GM19397 (cell line): Measurements from ENCODE around the gene FSTL4.

Experiments used
- ATAC-seq: cut with Tn5 transposase; IDR thresholded peaks from one replicate; pipeline ENCODE4 v1.9.1; 2021; ENCODE audit warnings: mild to moderate bottlenecking, moderate library complexity; ENCODE audit not compliant: unreplicated experiment

The FSTL4 gene

GRCh38 chr5:133483406-133484090 is 128.8 kb downstream of the FSTL4 start:
- no peak for ATAC-seq

GRCh38 chr5:133482028-133482427 is 130.3 kb downstream of the FSTL4 start:
- ATAC-seq: no peak

- ATAC-seq: no peak
Measured at GRCh38 chr5:133480866-133481265, 131.5 kb downstream of the FSTL4 start.

GRCh38 chr5:133480366-133480765 is 132.0 kb downstream of the FSTL4 start:
- no peak for ATAC-seq

DNA sequence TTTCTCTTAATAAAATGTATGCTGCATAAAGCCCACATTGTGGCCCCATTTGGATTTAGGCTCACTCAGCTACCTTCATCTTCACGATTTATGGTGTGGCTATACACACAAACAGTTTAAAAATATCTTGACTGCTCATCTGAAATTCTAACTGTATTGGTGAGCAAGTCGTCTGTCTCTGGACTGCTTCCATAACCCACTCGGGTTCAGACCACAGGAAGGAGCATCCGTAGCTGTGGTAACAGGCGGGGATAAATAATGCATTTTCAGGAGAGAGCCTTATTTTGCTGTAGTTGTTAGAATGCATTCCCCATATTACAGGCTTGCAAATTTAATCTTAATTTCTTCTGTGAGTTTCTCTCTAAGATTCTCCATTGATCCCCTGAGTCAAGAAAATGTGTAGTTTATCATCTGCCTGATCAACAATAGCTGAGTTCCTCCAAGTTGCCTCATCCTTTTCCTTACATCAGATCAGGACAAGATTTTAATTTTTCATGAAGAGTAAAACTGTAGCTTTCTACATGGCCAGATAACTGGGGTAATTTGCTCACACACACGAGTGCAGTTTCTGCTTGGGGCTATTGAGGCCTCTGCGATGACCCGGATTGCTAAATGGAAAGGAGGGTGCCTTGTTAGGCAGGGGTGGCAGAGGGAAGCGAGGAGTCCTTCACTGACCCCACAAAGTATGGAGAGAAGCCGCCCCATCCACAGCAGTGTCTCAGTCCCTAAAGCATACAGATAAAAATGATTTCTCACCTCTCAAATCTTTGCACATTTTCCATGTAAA is 133.9 kb downstream of the FSTL4 start:
- no peak for ATAC-seq

DNA sequence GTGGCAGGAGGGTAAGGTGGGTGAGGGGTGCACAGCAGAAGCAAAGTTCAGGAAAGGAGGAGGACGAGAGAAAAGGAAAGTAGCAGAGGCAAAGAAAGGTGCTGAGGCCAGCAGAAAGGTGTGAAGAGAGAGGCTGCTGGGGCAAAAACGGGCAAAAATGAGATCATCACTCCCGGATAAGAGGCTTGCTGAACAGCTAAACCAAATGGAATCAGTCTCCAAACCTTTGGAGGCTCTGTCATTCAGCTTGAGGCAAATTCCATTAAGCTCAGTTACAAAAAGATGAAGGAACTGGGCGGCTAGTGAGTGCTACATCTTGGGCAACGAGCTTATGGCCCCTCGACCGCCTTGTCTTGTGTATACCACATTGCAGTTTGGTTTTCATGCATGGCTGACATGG is 136.4 kb downstream of the FSTL4 start:
- ATAC-seq: no peak

DNA sequence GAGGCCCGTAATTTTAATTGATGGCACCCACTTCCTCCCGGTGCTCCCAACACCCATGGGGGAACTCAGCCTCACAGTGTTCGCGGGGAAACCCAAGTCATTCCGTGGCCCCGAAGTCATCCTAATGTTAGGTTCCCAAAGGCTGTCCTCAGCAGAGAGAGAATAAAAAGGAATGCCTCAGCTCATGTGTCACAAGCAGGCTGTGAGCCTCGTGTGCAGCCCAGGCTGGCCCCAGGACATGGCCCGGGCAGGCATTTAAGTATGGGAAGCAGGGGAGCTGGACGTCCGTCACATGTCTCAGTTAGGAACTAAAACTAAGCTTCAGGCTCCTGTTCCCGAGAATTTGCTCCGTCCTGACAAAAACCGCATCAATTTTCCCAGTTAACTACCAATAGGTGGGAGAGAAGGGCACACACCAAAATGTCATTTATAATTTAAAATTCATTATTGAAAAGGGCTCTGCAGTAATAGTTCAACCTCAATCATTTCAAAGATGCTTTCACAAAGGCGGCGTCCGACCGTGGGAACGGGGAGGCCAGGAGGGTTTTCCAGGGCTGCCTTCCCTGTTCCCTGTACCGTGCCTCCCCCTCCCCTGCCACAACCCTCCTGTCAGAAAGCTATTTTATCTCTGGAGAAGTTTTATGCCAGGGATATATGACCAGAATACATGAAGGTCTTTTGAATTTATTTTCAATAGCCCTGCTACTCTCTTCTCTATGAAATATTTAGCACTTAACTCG is 137.3 kb downstream of the FSTL4 start:
- no peak for ATAC-seq

DNA sequence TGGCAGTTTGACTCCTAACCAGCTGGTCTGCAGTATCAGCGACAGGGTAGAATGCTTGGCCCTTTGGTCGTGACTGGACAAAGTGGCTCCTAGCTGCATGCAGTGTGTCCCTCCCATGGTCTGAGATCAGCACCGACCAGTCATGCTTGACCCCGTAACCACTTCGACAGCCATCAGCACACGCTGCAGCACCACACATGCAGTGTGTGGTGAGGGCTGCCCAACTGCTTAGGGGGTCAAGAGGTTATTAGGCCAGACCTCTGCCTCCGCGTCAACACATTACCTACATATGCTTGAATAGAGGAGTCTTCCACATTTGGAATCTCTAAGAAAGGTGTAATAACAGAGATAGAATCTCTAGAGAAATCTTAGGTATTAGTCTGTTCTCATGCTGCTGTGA is 139.1 kb downstream of the FSTL4 start:
- no peak for ATAC-seq

DNA sequence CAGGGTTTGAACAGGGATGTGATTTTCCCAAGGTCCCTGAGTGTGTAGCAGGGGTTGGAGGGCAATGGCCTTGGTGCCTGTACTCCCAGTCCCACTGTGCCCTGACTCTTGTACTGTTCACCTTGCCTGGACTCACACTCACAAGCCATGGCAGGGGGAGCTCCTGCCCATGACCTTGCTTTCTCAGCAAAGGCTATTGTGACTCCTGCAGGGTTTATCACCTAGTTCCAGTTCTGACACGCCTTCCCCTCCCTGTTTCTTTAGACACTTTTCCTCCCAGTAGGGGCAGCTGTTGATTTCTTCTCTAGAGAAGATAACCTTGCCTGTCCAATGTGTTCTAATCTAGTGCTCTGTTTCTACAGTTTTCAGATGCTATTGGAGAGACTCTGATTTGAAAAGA is 139.5 kb downstream of the FSTL4 start:
- no peak for ATAC-seq

- no peak for ATAC-seq
Measured at GRCh38 chr5:133471699-133472098, 140.6 kb downstream of the FSTL4 start.

DNA sequence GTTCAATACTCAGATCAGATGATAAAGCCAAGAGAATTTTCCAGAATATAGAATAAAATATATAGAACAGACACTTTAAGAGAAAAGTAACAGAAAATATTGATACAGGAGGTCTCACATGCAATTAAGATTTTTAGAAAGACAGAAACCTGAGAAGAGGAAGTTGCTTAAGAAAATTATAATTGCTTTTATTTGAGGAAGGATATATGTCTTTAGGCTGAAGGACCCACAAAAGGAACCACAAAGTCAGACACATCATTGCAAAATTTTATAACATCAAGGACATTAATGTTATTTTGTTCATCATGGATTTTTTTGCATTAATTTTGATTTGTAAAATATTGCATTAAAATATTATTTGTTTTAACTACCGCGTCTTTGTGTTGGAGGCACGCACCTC is 141.5 kb downstream of the FSTL4 start:
- no peak for ATAC-seq

- no peak for ATAC-seq
Measured at GRCh38 chr5:133469846-133470245, 142.5 kb downstream of the FSTL4 start.

DNA sequence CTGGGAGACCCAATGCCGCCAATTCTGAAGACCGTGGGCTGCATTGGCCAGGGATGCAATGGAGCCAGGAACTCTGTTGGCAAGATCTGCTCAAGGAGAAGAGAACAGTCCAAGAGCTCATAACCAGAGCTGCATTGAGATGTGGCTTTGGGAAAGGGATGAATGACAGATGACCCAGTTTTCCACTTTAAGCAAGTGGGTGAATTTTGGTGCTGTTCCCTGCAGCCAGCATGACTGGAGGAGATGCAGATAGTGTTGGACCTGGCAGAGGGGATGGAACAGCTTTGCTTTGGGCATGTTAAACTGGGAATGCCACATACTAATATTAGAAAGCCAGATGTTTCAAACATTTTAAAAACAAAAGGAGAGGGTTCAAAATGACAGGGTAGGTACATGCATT is 143.1 kb downstream of the FSTL4 start:
- ATAC-seq: no peak

- no peak for ATAC-seq
Measured at GRCh38 chr5:133468596-133468995, 143.7 kb downstream of the FSTL4 start.

DNA sequence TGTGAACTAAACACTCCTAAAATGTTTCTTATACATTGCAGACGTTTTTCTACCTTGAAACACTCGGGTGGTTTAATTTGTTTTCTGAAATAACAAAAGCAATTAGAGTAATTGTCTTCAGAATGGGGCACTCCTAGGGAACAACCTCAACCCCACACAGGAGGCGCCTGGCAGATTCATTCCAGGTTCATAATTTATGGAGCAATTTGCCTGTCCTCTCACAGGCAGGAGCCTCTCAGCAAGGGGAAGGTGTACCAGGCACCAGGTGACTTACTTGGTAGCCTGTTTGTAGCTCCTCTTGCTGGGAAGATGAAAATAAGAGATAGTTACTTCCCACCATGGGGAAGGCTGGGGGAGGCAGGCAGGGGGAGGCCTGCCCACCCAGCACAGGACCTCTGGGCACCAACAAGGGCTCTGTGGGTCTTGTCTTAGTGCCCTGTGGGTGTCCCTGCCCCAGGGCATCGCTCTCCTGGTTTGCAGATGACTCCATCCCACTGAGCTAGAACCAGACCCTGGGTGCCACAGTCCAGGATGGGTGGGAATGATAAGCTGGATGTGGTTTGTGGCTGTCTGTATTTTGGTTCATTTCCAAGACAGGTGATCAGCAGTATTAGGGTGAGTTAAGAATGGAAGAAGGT is 144.4 kb downstream of the FSTL4 start:
- ATAC-seq: no peak

GRCh38 chr5:133467335-133467779 is 145.0 kb downstream of the FSTL4 start:
- ATAC-seq: no peak

DNA sequence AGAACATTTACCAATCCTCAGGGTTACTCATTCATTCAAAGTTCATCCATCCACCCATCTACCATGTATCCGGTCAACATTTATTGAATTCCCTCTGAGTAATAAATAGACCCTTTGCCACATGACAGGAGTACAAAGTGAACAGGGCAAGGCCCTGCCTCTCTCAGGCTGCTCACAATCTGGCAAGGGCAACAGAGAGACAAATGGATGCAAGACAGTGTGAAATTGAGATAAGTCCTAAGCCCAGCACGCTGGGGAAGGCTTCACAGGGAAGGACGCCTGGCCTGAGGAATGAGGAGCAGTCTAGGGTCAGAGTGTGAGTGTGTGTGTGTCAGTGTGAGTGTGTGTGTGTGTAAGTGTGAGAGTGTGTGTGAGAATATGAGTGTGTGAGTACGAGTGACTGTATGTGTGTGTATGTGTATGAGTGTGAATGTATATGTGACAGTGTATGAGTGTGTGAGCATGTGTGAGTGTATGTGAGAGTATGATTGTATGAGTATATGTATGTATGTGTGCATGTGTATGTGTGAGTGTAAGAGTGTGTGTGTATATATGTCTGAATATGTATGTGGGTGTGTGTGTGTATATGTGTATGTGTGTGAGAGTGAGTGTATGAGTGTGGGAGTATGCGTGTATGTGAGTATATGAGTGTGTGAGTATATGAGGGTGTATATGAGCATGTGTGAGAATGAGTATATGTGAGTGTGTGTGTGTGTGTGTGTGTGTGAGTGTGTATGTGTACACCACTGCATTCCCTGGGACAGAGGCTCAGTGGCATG is 145.6 kb downstream of the FSTL4 start:
- no peak for ATAC-seq

DNA sequence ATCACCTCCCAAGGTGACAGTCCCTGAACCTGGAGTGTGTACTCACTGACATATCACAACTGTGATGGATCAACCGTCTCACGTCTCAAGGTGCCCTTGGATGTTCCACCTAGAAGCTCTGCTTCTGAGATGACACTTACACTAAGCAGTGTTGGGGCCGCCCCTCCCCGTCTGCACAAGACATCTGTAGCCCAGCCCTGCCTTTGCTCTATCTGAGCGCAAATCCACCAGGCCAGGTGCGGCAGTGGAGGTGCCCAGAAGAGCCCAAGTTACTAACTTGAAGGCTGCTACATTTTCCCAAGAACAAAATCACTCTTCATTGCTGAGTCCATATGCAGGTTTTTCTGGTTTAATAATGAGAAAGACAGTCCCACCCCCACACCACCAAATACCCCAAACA is 148.3 kb downstream of the FSTL4 start:
- no peak for ATAC-seq

- ATAC-seq: no peak
Measured at GRCh38 chr5:133461796-133462516, 150.4 kb downstream of the FSTL4 start.
